C4-2B (cell line): Measurements from ENCODE around the gene NOTO.

Experiments
- CTCF ChIP-seq: fragments of 450-650 bp; conservative IDR thresholded peaks from 2 replicates; pipeline ENCODE4 v1.5.1; 2017; ENCODE audit warnings: mild to moderate bottlenecking
- ZFX ChIP-seq: fragments of 450-650 bp; IDR thresholded peaks from 2 replicates; pipeline ENCODE4 v1.6.1; 2017

GRCh38 chr2:73156539-73157124 is 45.7 kb upstream of the NOTO start:
- TF ChIP-seq CTCF (peak; percentile 51), ZFX (no peak)
